ENCODE results near the gene FREY1. TPM values are rescaled to one million over a fixed set of nuclear protein-coding genes. Genes with fewer than 3 reads are reported as not detected.

The FREY1 gene
- polyA plus RNA-seq, 1 donor (not counting 4 experiments of a cell fraction or from before 2014, with no cell fraction given) = 0.25 TPM

DNA sequence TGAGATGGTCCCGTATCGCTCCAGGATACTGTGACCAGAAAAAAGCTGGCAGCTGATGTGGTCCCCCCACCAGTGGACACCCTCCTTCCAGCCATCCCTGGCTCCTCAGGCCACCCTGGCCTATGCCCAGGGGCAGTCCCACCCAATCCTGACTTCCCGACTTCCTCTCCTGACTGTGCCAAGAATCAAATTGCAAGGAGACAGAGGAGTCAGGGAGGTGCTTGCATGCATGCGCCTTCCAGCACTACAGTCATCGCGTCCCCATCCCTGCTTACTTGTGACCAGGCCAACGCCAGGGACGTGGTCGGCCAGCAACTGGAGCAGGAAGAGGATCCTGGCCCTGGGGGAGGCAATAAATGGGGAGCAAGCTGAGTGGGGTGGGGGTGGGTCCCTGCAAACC lies 3.6 kb upstream of the FREY1 start:
- peaks cover 21 to 23% of the 10 kb centered on the region in 2 experiments for H3K36me3 ChIP-seq (ENCODE audit: control insufficient read depth in 2 of 2, extremely low read depth in 1 of 2, insufficient read depth in 2 of 2, low read length in 2 of 2)

GRCh38 chr11:45909594-45910475 lies 2.8 kb upstream of the FREY1 start:
- Histone ChIP-seq H3K79me2 (ENCODE audit: control insufficient read depth, insufficient read depth, low read length) (peaks cover under 1% of the 10 kb centered on the region), H3K4me1 (ENCODE audit: control insufficient read depth, extremely low read depth, insufficient read depth, low read length) (no peaks in the 10 kb centered on the region), H3K9me3 (ENCODE audit: control insufficient read depth, low read depth, low read length) (no peaks in the 10 kb centered on the region), H3K36me3 (ENCODE audit: control insufficient read depth in 2 of 2, extremely low read depth in 1 of 2, insufficient read depth in 2 of 2, low read length in 2 of 2) (peaks cover 15 to 18% of the 10 kb centered on the region in 2 experiments), H3K9ac (ENCODE audit: control insufficient read depth, extremely low read depth, insufficient read depth, low read length) (no peak overlapping the region), H3K27me3 (ENCODE audit: control insufficient read depth, extremely low read depth, insufficient read depth, low read length) (no peaks in the 10 kb centered on the region), H3K4me2 (ENCODE audit: control insufficient read depth, extremely low read depth, insufficient read depth, low read depth, low read length) (no peak overlapping the region), H2AFZ (ENCODE audit: control insufficient read depth, low read length) (no peak overlapping the region), H3K9me1 (ENCODE audit: control insufficient read depth, extremely low read depth, insufficient read depth, low read length) (no peaks in the 10 kb centered on the region), H4K20me1 (ENCODE audit: control insufficient read depth, extremely low read depth, insufficient read depth, low read length) (no peaks in the 10 kb centered on the region), H3K27ac (ENCODE audit: control insufficient read depth, insufficient read depth, low read length) (no peak overlapping the region), H3K4me3 (ENCODE audit: control insufficient read depth in 2 of 3, extremely low read depth in 1 of 3, insufficient read depth in 2 of 3, low read depth in 1 of 3, low read length in 3 of 3) (no peak overlapping the region)
- TF ChIP-seq, protein P1, sequence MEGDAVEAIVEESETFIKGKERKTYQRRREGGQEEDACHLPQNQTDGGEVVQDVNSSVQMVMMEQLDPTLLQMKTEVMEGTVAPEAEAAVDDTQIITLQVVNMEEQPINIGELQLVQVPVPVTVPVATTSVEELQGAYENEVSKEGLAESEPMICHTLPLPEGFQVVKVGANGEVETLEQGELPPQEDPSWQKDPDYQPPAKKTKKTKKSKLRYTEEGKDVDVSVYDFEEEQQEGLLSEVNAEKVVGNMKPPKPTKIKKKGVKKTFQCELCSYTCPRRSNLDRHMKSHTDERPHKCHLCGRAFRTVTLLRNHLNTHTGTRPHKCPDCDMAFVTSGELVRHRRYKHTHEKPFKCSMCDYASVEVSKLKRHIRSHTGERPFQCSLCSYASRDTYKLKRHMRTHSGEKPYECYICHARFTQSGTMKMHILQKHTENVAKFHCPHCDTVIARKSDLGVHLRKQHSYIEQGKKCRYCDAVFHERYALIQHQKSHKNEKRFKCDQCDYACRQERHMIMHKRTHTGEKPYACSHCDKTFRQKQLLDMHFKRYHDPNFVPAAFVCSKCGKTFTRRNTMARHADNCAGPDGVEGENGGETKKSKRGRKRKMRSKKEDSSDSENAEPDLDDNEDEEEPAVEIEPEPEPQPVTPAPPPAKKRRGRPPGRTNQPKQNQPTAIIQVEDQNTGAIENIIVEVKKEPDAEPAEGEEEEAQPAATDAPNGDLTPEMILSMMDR (optimal IDR thresholded peaks at IDR 0.05 in 1 of 3, IDR thresholded peaks at IDR 0.05 in 1 of 3, conservative IDR thresholded peaks at IDR 0.05 in 1 of 3; ENCODE audit: extremely low read depth in 1 of 3, insufficient read depth in 2 of 3, low read length in 3 of 3) = no peak
- no peak for TF ChIP-seq EZH2 (IDR thresholded peaks at IDR 0.05; ENCODE audit: low read length)
- dilution Hi-C loops (cut with MboI; ENCODE audit: extremely low pct_ligation_motif_present, low sequenced_read_pairs) = no loop called here
- DNase-seq (ENCODE audit: low read depth, low spot score) (no peak), FAIRE-seq (no peak)

More for the DNA sequence above, 3.6 kb upstream of the FREY1 start:
- Histone ChIP-seq H4K20me1 (ENCODE audit: control insufficient read depth, extremely low read depth, insufficient read depth, low read length) (no peaks in the 10 kb centered on the region), H3K4me3 (ENCODE audit: control insufficient read depth in 2 of 3, extremely low read depth in 1 of 3, insufficient read depth in 2 of 3, low read depth in 1 of 3, low read length in 3 of 3) (no peak overlapping the region), H3K4me1 (ENCODE audit: control insufficient read depth, extremely low read depth, insufficient read depth, low read length) (no peaks in the 10 kb centered on the region), H3K9me1 (ENCODE audit: control insufficient read depth, extremely low read depth, insufficient read depth, low read length) (no peaks in the 10 kb centered on the region), H3K9ac (ENCODE audit: control insufficient read depth, extremely low read depth, insufficient read depth, low read length) (no peak overlapping the region), H3K79me2 (ENCODE audit: control insufficient read depth, insufficient read depth, low read length) (peaks cover 6% of the 10 kb centered on the region), H3K27ac (ENCODE audit: control insufficient read depth, insufficient read depth, low read length) (no peak overlapping the region), H2AFZ (ENCODE audit: control insufficient read depth, low read length) (no peak overlapping the region), H3K9me3 (ENCODE audit: control insufficient read depth, low read depth, low read length) (no peaks in the 10 kb centered on the region), H3K4me2 (ENCODE audit: control insufficient read depth, extremely low read depth, insufficient read depth, low read depth, low read length) (no peak overlapping the region), H3K27me3 (ENCODE audit: control insufficient read depth, extremely low read depth, insufficient read depth, low read length) (no peaks in the 10 kb centered on the region)
- dilution Hi-C loops (cut with MboI; ENCODE audit: extremely low pct_ligation_motif_present, low sequenced_read_pairs) = no loop called here
- no peak for FAIRE-seq
- DNase-seq (ENCODE audit: low read depth, low spot score) = no peak
- TF ChIP-seq, protein P1 (optimal IDR thresholded peaks at IDR 0.05 in 1 of 3, IDR thresholded peaks at IDR 0.05 in 1 of 3, conservative IDR thresholded peaks at IDR 0.05 in 1 of 3; ENCODE audit: extremely low read depth in 1 of 3, insufficient read depth in 2 of 3, low read length in 3 of 3) = no peak
- no peak for TF ChIP-seq EZH2 (IDR thresholded peaks at IDR 0.05; ENCODE audit: low read length)
